Retinal pigment epithelial cell (primary cell): ENCODE measurements around the gene TMEM120A.

Experiments
- DNase-seq: peaks from one replicate; pipeline ENCODE4 v3.0.0-alpha.2; 2010; ENCODE audit warnings: low read depth
- H3K4me3 ChIP-seq: 2 replicates; pipeline ENCODE4 v1.5.1; 2011; ENCODE audit warnings: mild to moderate bottlenecking, low read length, control low read depth, moderate library complexity
- TF ChIP-seq, protein P1 (sequence below): conservative IDR thresholded peaks from 2 replicates; pipeline ENCODE4 v1.5.1; 2011; ENCODE audit warnings: low read depth, low read length, control low read depth, inconsistent platforms

Gene TMEM120A

GRCh38 chr7:75977743-75978142 lies 16.7 kb downstream of the TMEM120A start:
- DNase-seq, result no peak
- TF ChIP-seq, protein P1, sequence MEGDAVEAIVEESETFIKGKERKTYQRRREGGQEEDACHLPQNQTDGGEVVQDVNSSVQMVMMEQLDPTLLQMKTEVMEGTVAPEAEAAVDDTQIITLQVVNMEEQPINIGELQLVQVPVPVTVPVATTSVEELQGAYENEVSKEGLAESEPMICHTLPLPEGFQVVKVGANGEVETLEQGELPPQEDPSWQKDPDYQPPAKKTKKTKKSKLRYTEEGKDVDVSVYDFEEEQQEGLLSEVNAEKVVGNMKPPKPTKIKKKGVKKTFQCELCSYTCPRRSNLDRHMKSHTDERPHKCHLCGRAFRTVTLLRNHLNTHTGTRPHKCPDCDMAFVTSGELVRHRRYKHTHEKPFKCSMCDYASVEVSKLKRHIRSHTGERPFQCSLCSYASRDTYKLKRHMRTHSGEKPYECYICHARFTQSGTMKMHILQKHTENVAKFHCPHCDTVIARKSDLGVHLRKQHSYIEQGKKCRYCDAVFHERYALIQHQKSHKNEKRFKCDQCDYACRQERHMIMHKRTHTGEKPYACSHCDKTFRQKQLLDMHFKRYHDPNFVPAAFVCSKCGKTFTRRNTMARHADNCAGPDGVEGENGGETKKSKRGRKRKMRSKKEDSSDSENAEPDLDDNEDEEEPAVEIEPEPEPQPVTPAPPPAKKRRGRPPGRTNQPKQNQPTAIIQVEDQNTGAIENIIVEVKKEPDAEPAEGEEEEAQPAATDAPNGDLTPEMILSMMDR, result no peak
- no peak overlapping the region for H3K4me3 ChIP-seq

DNA sequence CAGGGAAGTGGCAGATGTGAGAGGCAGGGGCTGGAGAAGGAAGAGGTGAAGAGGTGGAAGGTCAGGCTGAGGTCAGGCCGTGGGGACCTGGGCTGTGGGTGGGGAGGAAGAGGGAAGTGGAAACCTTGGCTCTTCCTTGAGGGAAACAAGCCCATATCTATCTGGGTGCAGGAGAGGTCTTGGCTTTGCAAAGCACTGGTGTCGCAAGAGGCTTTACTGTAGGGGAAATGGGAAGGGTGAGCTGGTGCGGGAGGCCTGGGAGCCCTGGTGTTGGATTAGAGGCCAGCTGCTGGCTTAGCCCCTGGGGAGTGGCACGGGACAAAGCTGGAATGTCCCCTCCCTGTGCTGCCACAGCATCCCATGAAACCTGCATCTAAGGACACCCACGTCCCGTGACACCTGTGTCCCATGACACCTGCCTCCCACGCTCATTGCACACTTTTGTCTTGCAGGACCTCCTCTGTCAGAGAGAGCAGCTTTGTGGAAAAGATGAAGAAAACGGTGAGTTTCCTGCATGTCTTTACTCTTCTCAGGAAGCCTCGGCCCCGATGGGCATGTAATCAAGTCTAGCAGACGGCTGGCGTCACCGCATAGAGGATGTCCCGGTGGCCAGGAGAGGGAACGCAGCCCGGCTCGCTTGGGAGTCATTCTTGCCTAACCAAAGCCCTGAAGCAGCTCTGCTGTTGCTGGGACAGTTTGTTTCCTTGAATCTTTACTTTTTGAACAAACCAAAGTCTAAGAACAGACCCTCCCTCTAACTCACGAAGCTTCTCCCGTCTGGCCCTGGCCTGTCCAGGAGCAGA lies 22.2 kb downstream of the TMEM120A start:
- no peak overlapping the region for H3K4me3 ChIP-seq
- TF ChIP-seq, protein P1, result peak; percentile 30
- peak; percentile 38 for DNase-seq

GRCh38 chr7:75971309-75971960 lies 23.0 kb downstream of the TMEM120A start:
- TF ChIP-seq, protein P1, result no peak
- DNase-seq, result no peak
- H3K4me3 ChIP-seq, result no peak overlapping the region

DNA sequence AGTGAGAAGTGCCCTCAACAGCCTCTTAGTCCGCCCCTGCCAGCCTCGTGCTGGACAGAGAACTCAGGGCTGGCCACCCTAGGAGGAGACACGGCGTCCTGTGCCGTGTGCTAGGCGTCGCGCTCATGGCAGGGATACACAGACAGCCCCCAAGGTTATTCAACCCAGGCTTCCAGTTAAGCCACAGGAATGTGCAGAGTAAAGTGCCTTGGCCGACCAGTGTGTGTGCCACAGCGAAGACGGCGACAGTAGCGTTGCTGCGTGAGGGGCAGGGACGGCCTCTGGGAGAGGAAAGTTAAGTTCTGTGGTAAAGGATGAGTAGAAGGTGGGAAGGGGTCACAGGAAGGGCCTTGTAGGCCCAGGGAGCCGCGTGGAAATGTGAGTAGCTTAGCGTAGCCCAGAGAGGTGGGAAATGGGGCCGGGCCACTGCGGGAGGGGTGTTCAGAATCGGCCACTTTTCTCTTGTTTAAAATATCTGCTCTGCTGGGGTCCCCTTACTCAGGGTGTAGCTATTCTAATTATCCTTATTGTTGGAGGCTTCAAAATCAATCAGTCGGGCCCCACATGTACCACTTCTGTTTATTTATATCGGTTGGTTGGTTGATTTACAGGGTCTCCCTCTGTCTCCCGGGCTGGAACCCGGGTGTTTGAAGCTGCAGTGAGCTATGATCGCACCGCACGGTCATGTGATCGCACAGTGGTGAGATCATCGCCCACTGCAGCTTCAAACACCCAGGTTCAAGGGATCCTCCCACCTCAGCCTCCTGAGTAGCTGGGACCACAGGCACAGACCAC lies 24.5 kb downstream of the TMEM120A start:
- DNase-seq, result no peak
- TF ChIP-seq, protein P1, result no peak

GRCh38 chr7:75969182-75969581 lies 25.2 kb downstream of the TMEM120A start:
- DNase-seq, result no peak
- TF ChIP-seq, protein P1, result no peak
- H3K4me3 ChIP-seq, result no peak overlapping the region

More for the DNA sequence above, 24.5 kb downstream of the TMEM120A start:
- H3K4me3 ChIP-seq, result no peak overlapping the region

GRCh38 chr7:75968561-75969001 lies 25.8 kb downstream of the TMEM120A start:
- TF ChIP-seq, protein P1, result no peak
- no peak overlapping the region for H3K4me3 ChIP-seq
- no peak for DNase-seq
